Stimulated activated CD8-positive, alpha-beta memory T cell treated with anti-CD3 and anti-CD28 coated beads, Interleukin-4, amount 100 ng/mL, for 4 hours (primary cell): Measurements from ENCODE around the gene LMAN2L.

Experiments used
- DNase-seq, 2 donors: peaks; one replicate each; pipeline ENCODE4 v3.0.0-alpha.2; 2020; ENCODE audit warnings: low read depth in 2 of 2, low spot score in 1 of 2

Gene LMAN2L

GRCh38 chr2:96715658-96716057, 24.2 kb downstream of the LMAN2L start:
- no peak for DNase-seq

- no peak for DNase-seq
Observed at GRCh38 chr2:96710985-96711384, 28.9 kb downstream of the LMAN2L start.

- DNase-seq: no peak
Observed at GRCh38 chr2:96703021-96703751, 36.7 kb downstream of the LMAN2L start.

- DNase-seq: no peak
Observed at GRCh38 chr2:96702098-96702785, 37.6 kb downstream of the LMAN2L start.

GRCh38 chr2:96701636-96702035, 38.2 kb downstream of the LMAN2L start:
- DNase-seq: no peak

- DNase-seq: no peak
Observed at GRCh38 chr2:96700086-96700485, 39.8 kb downstream of the LMAN2L start.

GRCh38 chr2:96699621-96700020, 40.2 kb downstream of the LMAN2L start:
- no peak for DNase-seq

GRCh38 chr2:96699021-96699420, 40.8 kb downstream of the LMAN2L start:
- DNase-seq: no peak

- DNase-seq: no peak
Observed at GRCh38 chr2:96698221-96698861, 41.5 kb downstream of the LMAN2L start.

GRCh38 chr2:96697476-96697875, 42.4 kb downstream of the LMAN2L start:
- DNase-seq: no peak

GRCh38 chr2:96695602-96696001, 44.3 kb downstream of the LMAN2L start:
- DNase-seq: no peak

GRCh38 chr2:96694816-96695455, 44.9 kb downstream of the LMAN2L start:
- DNase-seq: no peak

GRCh38 chr2:96694279-96694678, 45.6 kb downstream of the LMAN2L start:
- no peak for DNase-seq

GRCh38 chr2:96693286-96694200, 46.3 kb downstream of the LMAN2L start:
- no peak for DNase-seq

GRCh38 chr2:96692094-96692971, 47.5 kb downstream of the LMAN2L start:
- DNase-seq: no peak

GRCh38 chr2:96691022-96691612, 48.7 kb downstream of the LMAN2L start:
- DNase-seq: no peak

- no peak for DNase-seq
Observed at GRCh38 chr2:96690306-96691021, 49.4 kb downstream of the LMAN2L start.

GRCh38 chr2:96689431-96689991, 50.4 kb downstream of the LMAN2L start:
- DNase-seq: no peak
